Medulla oblongata (tissue), 1 donor: ENCODE results near the gene IRS1.
A peak's percentile ranks its signal among the peaks of the same experiment; 100 is the strongest.

Experiments
- DNase-seq: peaks from one replicate; pipeline ENCODE4 v3.0.0-alpha.2; 2015; ENCODE audit errors: extremely low spot score

The IRS1 gene

DNA sequence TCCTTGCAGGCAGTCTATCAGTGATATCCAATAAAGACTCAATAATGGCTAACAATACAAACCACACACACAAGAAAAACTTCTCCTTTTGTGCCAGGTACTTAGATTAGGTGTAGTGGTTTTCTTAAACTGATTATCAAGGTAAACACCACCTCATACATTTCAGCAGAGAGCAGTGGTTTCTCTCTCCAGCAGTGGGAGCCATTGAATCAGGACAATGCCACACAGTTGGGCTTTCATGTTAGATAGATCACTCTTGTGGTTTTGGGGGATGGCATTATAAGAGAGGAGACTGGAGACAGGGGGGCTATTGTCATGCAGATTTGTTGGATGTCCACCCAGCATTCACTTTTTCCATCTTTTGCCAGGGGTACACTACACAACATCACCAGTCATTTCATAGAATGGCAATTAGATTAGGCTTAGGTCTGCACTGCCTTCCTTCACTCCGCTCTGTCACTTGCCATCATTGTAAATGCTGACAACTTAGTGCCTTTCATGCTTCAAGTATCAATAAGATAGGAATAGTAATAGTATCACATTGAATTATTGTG lies 13.6 kb upstream of the IRS1 start:
- DNase-seq: peak; percentile 78

DNA sequence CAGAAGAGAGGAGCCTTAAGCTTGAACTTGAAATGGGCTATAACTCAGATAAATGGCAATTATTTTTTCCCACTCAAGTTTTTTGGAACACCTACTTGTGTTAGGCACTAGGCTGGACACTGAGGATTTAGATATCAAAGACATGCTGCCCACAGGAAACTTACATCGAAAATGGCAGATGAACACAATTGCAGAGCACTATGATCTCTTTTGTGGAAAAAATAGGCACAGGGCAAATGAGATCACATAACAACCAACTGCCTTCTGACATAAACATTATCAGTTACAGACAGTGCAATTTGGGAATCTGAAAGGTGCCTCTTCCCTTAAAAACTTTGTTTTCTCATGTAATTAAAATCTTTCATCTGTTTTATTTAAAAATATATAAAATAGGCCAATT lies 3.8 kb upstream of the IRS1 start:
- DNase-seq: no peak

DNA sequence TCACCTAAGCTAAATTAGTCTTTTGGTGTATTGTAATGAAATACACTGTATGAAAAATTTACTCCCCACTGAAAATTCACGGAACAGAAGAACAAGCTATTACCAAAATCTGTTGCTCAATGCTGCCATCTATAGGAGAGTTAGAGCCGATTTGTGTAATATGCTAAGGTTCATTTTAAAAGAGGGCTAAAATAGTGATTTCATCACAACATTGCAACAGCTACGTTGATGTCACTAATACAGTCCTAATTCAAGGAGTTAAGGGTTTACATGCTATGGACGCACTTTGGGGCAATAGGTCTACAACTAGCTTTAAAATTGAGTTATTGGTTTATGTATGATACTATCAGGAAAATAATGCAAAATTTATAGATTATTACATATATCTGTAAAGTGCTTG lies 3.0 kb upstream of the IRS1 start:
- peak; percentile 91 for DNase-seq

DNA sequence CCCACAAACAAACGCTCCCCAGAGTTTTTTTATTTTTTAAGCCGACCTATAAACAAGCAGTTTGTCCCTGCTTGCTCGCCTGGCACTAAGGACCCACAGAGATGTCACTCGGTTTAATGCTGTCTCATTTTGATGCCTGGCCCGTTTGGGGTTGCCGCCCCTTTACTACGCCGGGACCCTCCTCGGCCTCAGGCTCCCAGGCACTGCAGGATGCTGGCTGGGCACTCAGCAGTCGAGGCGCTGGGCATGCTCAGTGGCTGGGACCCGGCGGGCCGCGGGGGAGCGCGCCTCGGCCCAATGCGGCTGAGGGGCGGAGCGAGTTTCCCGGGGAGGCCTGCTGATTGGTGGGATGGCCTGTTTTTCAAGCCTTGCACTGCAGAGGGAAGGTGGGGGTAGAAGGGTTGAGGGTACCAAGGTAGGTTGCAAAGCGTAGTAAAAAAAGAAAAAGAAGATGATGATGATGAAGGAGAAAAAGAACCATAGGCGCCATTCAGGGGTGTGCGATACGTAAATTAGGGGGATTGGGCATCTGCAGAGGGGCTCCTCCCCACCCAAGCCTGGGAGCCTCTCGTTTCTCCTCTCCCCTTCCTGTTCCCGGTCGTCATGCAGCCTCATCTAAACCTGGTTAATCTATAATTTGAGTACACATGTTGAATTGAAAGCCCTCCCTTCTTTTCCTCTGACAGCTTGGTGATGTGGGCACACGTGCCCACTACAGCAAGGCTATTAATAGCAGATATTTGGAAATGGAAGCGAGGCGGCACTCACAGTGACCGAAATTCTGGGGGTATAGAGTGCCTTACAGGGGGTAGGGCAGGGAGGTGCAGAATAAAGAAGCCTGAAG lies 1.5 kb upstream of the IRS1 start:
- DNase-seq: peak; percentile 94

DNA sequence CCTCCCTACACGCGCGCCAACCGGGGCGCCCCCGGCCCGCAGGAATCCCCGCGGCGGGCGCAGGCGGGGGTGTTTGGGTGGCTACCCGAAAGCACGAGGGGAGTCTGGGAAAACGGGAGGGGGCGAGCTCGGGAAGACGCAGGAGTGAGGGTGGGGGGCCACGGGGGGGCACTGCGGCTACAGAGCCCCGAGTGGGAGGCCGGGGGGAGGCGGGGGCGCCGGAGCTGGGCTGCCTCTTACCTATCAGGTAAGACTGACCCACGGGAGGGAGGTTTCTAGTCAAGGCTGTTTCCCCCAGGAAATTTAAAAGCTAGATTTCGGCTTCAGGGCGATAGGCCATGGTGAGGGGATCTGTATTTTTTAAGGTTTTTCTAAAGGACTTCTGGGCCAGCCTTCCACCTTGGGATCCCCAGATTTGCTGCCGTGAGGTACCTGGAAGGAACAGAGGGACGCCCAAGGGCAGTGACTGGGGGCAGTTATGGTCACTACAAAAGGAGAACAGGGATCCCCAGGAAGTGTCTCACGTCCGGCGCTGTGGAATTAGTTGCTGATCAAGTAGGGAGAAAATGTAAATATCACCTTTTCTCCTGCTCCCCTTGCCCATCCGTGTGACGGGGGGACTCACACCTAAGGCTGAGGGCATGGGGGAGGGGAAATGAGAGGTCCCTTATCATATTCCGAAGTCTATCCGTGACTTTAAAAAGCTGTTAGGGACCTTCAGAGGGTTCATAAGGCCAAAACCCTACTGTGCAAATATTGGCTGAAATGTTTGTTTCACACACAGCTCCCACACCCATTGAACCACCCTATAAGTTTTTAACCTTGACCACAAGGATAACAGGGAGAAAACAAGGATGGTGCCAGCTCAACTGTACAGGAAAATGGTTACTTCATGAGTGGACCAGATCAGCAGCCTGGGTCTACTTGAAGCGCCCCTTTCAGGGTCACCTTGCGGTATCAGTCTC lies 638 bp upstream of the IRS1 start:
- peak; percentile 39 for DNase-seq

DNA sequence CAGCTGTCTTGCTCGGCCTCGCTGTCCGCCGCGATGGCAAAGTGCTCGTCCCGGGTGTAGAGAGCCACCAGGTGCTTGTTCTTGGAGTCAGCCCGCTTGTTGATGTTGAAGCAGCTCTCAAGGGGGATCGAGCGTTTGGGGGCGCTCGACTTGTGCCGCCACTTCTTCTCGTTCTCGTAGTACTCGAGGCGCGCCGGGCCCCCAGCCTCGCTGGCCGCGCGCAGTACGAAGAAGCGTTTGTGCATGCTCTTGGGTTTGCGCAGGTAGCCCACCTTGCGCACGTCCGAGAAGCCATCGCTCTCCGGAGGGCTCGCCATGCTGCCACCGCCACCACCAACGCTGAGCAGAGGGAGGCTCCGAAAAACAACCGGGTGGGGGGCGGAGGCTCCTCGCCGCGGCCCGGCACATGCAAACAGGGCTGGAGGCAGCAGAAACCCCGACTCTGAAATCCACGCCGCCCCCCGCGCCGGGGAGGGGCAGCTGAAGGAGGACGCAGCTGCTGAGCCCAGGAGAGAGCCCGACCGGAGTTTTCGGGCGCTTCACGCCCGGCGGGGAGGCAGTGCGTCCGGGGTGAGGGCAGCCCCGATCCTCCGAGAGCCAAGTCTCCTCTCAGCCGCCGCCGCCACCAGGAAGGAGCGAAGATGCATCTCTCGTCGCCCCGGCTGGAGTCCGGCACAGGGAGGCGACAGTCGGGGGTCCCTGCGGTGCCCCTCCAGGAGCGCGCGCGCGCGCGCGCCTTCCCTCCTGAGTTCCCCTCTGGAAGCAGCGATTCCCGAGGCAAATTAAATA lies 1.0 kb downstream of the IRS1 start:
- DNase-seq: no peak

DNA sequence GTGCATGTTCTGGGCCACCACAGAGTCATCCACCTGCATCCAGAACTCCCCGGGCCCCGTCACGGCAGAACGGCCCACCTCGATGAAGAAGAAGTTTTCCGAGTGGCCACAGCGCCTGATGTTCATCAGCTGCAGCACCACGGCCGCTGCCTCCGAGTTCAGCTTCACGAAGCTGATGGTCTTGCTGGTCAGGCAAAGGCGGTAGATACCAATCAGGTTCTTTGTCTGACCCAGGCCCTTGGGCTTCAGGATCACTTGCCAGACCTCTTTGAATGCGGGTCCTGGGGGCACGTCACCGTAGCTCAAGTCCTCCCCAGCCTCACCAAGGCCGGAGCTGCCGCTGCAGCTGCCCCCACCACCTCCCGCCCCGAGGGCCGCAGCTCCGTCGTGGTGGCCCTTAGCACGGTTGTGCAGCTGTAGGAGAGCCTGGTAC lies 1.6 kb downstream of the IRS1 start:
- no peak for DNase-seq

DNA sequence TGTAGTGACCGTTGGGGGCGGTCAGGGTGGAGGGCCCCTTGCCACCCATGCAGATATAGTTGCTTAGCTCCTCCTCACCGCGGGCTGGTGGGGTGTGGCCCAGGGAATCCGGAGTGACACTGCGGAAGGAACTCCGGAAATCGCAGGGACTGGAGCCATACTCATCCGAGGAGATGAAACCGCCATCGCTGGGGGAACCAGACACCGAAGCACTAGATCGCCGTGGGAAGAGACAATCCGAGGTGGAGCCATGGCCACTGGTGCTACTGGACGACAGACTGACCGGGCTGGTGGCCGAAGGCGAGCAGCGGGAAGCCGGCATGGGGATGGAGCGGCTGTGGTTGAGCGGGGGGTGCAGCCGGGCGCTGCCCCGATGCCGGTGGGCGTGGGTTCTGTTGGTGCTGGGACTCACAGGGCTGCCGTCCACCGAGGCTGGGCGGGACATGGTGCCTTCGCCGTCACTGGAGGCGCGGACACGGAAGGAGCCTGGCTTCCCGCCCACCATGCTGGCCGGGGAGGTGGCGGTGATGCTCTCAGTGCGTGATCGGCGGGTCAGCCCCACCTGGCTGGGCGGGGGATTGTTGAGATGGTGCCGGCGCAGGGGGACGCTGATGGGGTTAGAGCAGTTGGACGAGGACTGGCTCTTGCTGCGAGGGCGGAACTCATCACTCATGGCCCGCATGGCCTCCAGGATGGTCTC lies 2.2 kb downstream of the IRS1 start:
- DNase-seq: no peak

DNA sequence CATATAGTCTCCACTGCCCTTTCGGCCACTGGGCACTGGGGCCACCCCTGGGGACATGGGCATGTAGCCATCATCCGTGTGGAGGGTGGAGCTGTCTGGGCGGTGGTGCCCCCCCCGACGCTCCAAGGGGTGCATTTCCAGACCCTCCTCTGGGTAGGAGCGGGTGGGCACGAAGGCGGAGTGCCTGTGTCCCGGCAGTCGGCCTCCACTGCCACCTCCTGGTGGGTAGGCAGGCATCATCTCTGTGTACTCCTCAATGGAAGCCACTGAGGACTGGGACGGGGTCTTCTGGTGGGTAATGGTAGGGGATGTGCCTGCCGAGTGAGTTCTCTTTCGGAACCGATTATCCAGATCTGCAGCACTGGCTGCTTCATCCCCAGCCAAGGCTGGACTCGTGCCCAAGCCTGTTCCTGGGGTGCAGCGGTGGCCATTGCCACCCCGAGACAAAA lies 2.8 kb downstream of the IRS1 start:
- no peak for DNase-seq

DNA sequence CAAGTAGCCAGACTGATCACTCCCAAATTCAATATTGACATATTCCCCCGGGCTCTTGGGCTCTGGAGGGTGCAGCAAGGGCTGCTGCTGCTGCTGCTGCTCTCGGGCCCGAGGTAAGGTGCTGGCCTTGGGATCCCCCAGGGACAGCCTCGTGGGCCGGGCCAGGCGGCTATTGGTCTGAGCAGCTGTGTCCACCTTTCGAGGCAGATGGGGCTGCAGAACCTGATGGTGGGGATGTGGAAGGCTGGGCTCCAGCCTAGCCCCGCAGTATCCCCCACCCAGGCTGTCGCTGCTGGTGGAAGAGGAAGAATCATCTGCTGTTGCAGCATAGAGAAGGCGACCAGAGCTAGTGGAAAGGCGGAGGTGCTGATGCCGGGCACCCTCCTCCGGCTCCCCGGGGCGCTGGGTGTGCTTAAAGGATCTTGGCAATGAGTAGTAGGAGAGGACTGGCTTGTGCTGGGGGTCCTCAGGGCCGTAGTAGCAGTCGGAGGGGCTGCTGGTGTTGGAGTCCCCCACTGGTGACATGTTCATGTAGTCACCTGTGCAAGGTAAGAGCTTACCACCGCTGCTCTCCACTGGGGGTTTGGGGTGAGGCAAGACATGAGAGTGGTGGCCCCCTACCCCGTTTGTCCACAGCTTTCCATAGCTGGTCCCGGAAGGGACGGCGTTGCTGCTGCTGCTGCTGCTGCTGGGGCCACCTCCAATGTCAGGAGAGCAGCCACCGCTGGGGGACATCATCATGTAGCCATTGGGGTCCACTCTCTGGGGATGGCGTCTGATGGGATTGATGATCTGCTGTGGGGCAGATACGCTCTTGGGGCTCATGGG lies 3.4 kb downstream of the IRS1 start:
- DNase-seq: no peak

DNA sequence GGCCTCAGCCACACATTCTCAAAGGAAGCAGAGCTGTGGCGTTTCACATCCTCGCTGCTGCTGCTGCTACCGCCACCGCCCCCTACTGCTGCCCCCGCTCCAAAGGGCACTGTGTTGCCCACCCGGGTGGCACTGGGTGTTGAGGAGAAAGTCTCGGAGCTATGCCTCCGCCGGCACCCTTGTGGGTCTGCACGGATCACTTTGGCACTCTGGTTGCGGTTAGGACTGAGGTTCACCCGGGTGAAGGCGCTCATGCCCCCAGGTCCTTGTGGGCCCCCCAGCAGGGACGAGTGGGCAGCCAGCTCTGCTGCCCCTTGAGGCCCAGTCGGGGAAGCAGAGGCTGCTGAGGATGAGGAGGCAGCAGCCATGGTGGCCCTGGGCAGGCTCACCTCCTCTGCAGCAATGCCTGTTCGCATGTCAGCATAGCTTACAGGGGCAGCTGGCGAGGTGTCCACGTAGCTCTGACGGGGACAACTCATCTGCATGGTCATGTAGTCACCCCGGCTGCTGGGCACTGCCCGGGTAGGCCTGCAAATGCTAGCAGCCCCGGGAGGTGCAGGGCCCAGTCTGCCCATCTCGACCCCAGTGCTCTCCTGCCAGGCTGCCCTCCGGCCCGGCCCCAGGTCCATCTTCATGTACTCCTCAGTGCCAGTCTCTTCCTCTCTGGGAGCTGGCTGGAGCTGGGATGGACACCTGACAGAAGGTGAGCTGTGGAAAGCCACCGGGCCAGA lies 4.2 kb downstream of the IRS1 start:
- DNase-seq: no peak

DNA sequence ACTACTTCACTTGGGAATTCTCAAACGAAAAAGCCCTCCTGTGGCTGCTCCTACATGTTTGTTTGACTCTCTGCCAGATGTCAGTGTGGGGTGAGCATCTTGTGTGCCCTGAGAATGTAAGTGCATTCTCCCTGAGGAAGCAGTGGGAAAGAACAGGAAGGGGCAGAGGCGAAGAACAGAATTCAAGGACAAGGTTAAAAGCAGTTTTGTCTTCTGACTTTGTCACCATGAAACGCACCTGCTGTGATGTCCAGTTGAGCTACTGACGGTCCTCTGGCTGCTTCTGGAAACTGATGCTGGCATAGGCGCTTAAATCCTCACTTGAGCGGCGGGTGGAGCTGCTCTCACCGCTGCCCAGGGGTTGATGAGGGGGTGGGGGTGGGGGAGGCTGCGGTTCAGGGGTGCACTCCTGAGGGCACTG lies 4.9 kb downstream of the IRS1 start:
- DNase-seq: peak; percentile 38

DNA sequence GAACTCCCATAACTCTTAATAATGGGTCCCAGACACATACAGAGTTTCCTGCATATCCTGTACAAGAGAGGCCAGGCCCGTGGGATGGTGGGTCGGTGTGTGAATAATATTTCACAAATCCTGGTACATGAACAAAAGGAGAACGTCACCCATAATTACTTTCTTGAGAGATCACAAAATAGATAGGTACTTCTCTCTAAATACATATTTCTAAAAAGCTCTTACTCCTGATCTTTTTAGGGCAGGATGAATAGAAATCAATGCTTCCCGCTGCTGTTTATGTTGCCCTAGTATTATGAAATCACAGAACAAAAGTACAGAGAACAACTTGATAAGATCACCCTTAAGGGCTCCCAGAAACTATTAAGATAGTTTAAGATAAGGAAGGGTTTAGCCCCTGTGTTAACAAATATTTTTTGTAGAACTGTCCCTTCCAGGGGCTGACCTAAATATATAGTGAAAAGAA lies 5.4 kb downstream of the IRS1 start:
- DNase-seq: no peak

DNA sequence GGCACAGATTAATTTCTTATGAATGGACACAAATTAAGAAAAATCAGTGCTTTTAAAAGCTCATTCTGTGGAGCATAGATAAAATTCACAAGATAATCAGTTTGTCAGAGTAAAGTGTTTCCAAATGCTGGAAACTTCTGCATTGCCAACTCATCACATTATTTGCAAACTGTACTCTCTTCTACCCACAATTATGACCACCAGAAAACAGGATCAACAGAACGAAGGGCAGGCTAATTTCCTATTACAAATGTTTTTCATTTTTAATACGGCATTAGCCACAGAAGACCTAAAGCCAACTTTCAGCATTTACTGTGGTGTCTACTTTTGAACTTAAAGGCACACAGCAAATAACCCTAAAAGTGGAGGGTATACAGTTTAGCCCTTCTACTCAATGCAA lies 6.0 kb downstream of the IRS1 start:
- DNase-seq: no peak

DNA sequence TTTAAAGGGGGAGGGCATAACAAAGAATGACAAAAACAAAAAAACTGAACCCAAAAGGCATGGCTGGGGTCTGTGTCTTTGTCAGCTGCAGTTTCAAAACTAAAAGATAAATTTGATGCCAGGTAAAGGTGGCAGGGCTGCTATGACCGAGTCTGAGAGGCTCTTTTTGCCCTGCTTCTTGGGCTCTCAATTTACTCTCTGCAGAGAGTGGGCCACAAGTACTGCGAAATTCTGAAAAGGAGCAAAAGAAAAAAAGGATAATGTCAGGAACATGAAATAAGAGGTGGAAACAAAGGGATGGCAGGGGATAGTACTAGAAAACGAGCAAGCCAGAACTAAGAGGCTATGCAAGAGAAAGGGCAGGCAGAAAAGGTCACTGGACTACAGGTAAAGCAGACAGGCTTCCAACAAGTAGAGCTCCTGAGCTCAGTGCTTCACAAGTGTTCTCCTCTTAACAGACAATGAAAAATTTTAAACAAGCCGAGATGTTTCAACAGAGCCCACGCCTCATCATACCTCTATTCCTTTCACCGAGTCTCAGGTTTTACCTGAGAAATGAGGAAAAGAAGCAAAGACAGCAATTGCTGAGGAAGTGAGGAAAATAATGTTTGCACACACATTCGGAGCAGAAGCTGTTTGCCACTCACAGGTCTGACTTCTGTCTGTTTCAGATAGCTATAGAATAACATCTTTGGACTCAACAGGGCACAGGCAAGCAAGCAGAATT lies 7.3 kb downstream of the IRS1 start:
- no peak for DNase-seq

DNA sequence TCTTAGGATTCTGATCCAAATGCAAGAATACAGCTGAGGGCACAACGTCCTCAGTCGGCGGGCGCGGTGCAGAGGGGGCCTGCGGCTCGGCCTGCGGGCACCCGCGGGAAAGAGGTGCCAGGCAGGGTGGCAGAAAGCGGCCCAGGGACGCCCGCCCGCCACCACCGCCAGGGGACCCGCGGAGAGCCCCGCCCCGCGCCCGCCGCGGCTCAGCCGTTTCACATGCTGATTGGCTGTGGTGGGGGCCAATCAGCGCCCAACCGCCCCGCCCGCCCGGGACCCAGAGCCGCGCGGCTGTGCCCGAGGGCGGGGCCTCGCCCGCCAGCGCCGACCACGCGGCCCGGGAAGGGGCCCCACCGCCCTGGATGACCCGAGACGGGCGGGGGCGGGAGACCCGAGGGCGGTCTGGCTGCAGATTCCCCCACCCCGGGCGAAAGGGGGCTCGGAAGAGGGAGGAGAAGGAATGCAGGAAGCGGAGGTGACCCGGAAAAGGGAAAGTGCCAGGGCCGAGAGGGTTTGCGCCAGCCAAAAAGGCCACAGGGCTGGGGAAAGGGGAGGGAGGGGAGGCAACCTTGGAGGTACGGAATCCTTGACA lies 8.0 kb downstream of the IRS1 start:
- DNase-seq: peak; percentile 93

DNA sequence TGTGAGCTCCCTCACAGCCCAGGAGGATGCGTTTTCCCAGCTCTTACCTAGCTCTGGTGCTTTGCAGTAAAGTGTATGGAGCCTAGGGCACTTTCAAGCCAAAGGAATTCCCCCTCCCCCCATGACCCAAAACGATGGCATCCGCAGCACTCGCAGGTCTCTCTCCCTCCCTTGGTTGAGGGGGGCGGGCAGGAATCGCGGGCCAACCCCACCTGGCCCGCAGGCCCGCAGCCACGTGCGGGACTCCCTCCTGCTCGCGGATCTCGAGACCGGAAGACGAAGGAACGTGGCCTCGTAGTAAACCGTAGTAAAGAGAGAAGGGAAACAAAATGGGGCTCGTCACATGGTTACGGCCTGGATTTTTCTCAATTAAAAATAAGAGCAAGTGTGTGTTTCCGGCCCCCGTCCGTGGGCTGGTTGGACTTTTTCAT lies 8.5 kb downstream of the IRS1 start:
- peak; percentile 79 for DNase-seq

DNA sequence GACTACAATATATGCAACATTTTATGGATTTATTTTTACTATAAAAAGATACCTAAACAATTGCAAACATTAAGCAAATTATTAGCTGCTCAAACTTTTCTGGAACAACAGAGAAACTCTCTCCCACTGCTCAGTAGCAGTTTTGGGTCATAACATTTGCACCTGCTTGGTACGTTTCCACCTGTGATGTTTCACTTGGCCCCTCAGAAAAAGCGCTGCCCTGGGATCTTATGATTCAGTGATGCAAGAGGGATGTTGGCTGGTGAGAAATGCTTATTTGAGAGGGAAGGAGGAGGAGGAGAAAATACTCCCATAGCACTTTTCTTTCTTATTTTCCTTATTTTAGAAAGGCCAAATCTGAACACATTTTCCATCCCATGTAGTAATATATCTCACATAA lies 9.2 kb downstream of the IRS1 start:
- no peak for DNase-seq
